NCI-H187 treated with DMSO at 0.1 percent for 48 hours (cell line): Measurements from ENCODE around the gene IQCF5.
"Not testable (repeated sequence)": the region's sequence is repeated elsewhere in the genome, so short reads cannot be mapped to it uniquely, and the experiment has no call there.

Experiments
- DNase-seq: peaks from one replicate; lab custom pipeline; 2025; lab: John Stamatoyannopoulos, UW

IQCF5 gene

DNA sequence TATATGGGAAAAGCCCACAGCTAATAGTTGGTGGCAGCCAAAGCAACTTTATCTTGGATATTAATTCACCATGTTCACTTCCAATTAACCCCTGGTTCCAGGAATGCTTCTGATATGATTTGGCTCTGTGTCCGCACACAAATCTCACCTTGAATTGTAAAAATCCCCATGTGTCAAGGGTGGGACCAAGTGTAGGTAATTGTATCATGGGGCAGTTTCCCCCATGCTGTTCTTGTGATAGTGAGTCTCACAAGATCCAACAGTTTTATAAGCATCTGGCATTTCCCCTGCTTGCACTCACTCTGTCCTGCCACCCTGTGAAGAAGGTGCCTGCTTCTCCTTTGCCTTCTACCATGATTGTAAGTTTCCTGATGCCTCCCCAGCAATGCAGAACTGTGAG lies 6.5 kb downstream of the IQCF5 start:
- not testable (repeated sequence) for DNase-seq

- no peak for DNase-seq
These were observed 12.5 kb downstream of the IQCF5 start for GRCh38 chr3:51862886-51863285.

- no peak for DNase-seq
These were observed 14.4 kb downstream of the IQCF5 start, which contains the start of gene IQCF2 for GRCh38 chr3:51860703-51861665. TSS of gene IQCF2 (plus strand) at chr3:51861615. CDS start at chr3:51861667, 52 bp downstream.

GRCh38 chr3:51855411-51855810 lies 20.0 kb downstream of the IQCF5 start:
- not testable (repeated sequence) for DNase-seq

DNA sequence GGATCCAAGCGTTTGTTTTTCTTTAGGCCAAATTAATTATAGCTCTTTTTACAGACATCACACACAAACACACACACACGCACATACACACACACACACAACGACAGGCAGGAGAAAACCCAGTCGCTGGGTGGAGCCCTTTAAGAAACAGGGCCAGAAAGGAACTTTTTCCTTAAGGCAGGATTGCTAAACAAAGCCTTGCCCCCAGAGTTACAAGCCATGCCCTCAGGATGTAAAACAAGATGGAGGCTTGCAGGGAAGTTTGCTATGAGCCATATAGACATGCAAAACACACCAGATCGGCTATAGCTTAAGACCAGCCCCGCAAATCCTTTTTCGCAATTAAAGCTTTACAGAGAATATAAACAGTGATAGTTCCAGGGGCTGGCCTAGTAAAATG lies 30.3 kb downstream of the IQCF5 start:
- DNase-seq = no peak

GRCh38 chr3:51836606-51837005 lies 38.8 kb downstream of the IQCF5 start:
- no peak for DNase-seq

DNA sequence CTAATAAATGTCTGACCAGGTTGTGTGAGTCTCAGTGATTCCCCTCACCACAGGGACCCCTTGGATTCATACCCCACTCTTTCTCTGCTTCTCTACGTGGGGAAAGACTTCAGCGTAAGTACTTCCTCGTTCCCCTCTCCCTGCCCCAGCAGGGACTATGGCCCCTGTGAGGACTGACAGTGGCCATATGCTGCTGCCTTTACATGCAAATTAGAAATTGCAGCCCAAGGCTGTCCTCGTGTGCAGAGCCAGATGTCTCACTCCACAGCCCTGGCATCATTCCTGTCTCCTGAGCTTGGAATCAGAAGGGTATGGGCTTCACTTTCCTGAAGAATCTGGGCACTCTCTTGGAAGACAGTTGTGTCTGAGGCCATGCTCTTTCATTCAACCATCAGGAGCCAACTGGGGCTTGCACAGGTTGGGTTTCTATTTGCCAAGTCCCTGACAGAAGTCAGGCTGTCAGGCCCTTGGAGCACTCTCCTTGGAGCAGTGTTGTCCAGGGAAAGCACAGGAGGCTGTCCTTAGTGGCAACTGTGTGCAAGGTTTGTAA lies 44.5 kb downstream of the IQCF5 start:
- DNase-seq = no peak

- DNase-seq = no peak
These were observed 45.1 kb downstream of the IQCF5 start for GRCh38 chr3:51830345-51830744.

DNA sequence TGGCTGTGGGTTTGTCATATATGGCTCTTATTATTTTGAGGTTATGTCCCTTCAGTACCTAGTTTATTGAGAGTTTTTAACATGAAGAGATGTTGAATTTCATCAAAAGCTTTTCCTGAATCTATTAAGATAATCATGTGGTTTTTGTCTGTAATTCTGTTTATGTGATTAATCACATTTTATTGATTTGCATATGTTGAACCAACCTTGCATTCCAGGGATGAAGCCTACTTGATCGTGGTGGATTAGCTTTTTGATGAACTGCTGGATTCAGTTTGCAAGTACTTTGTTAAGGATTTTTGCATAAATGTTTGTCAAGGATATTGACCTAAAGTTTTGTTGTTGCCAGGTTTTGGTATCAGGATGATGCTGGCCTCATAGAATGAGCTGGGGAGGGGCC lies 47.1 kb downstream of the IQCF5 start:
- no peak for DNase-seq
